K562 (cell line): ENCODE data around the gene MICU1.
A peak's percentile ranks its signal among the peaks of the same experiment; 100 is the strongest.

Experiments
- CC2D1A ChIP-seq: fragments of 450-650 bp; IDR thresholded peaks from 2 replicates; pipeline ENCODE4 v1.6.1; 2017; ENCODE audit warnings: mild to moderate bottlenecking
- EGR1 ChIP-seq: fragments of 450-650 bp; conservative IDR thresholded peaks from 2 replicates; pipeline ENCODE4 v1.6.1; 2017; ENCODE audit warnings: mild to moderate bottlenecking
- EP300 ChIP-seq: IDR thresholded peaks from 2 replicates; pipeline ENCODE4 v1.6.1; 2012; ENCODE audit warnings: low read length, improper control_type of control experiment
- FOS ChIP-seq: IDR thresholded peaks from 3 replicates; pipeline ENCODE4 v1.6.1; 2011; ENCODE audit not compliant: insufficient read length; ENCODE audit errors: extremely low read depth
- KLF10 ChIP-seq: fragments of 250-450 bp; sonication (Bioruptor Pico); IDR thresholded peaks from 2 replicates; pipeline ENCODE4 v1.6.1; 2021; ENCODE audit warnings: matching md5 sums
- NCOA2 ChIP-seq, 2 experiments: fragments of 450-650 bp; IDR thresholded peaks; 2 replicates each; pipeline ENCODE4 v1.6.1; 2018; ENCODE audit warnings: mild to moderate bottlenecking in 2 of 2, moderate library complexity in 1 of 2; ENCODE audit not compliant: partially characterized antibody in 2 of 2
- NR1H2 ChIP-seq: sonication (generic); formaldehyde crosslinking; IDR thresholded peaks from 2 replicates; pipeline ENCODE4 v1.4.0; 2020; ENCODE audit warnings: mild to moderate bottlenecking, missing genetic modification reagents
- ZNF354B ChIP-seq: fragments of 250-450 bp; sonication (Bioruptor Pico); IDR thresholded peaks from 2 replicates; pipeline ENCODE4 v1.4.0; 2020
- TF ChIP-seq, protein P1 (sequence below): fragments of 450-650 bp; IDR thresholded peaks from 2 replicates; pipeline ENCODE4 v1.6.1; 2016; ENCODE audit warnings: low read depth, mild to moderate bottlenecking, moderate library complexity
- TF ChIP-seq, protein P2 (sequence below), 3 experiments: IDR thresholded peaks in 2 of 3; conservative IDR thresholded peaks in 1 of 3; 2 replicates each; pipeline ENCODE4 v1.5.1; 2011 to 2012; ENCODE audit warnings: low read length in 3 of 3, mild to moderate bottlenecking in 3 of 3, control low read depth in 2 of 3, improper control_type of control experiment in 1 of 3, inconsistent platforms in 1 of 3, low read depth in 1 of 3, mixed read lengths in 1 of 3, moderate library complexity in 1 of 3; ENCODE audit not compliant: insufficient read depth in 2 of 3
- TF ChIP-seq, protein P3 (sequence below): conservative IDR thresholded peaks from 2 replicates; pipeline ENCODE4 v1.6.1; 2011; ENCODE audit warnings: low read depth, mild to moderate bottlenecking, low read length; ENCODE audit not compliant: control insufficient read depth
- TF ChIP-seq, protein P4 (sequence below): sonication (generic); formaldehyde crosslinking; IDR thresholded peaks from 2 replicates; pipeline ENCODE4 v1.8.1; 2023; ENCODE audit warnings: mild to moderate bottlenecking, missing genetic modification reagents
- TF ChIP-seq, protein P5 (sequence below): sonication (generic); formaldehyde crosslinking; IDR thresholded peaks from 2 replicates; pipeline ENCODE4 v1.9.0; 2022; ENCODE audit warnings: mild to moderate bottlenecking, missing genetic modification reagents

DNA sequence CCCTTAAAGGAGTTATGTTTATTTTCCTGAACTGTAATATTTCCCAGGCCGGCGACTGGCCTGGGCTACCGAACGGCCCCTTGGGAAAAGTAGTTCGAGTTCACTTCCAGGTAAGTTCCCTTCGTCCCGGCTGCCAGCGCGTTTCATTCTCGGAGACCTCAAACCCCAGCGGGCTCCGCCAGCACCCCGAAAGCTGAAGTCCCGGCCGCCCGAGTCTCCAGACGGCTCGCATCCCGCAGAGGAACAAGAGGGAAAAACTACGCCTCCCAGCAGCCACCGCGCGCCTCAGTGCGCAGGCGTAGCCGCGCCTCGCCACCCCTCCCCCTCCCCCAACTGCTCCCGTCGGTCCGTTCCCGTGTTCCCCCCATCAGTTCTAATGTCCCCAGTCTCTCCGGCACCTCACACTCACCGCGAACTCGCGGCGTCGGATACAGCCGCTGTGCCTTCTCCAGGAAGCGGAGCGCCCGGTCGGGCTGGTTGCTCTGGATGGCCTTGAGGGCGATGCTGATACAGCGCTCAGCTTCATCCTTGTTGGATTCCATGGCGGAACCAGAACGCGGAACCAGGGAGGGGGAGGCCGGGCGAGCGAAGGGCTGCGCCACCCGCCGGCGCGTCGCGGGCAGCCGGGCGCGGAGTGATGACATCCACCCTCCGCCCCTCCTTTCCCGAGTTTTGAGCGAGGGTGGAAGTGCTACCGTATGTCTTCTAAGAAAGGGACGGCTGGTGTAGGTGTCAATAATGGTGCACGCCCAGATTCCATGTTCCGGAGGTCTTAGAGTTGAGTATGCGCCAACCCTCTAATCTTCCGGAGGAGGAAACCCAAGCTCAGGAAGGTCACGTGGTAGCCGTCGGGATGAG lies 271.3 kb downstream of the MICU1 start, which contains the start of gene DNAJB12:
- TF ChIP-seq, protein P1, sequence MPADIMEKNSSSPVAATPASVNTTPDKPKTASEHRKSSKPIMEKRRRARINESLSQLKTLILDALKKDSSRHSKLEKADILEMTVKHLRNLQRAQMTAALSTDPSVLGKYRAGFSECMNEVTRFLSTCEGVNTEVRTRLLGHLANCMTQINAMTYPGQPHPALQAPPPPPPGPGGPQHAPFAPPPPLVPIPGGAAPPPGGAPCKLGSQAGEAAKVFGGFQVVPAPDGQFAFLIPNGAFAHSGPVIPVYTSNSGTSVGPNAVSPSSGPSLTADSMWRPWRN = no peak
- TF ChIP-seq EP300 (peak; percentile 62), NR1H2 (no peak), KLF10 (no peak), CC2D1A (peak; percentile 60; the same call in 1 of the 2 replicates), FOS (no peak), EGR1 (peak; percentile 81), NCOA2 (IDR thresholded peaks at IDR 0.05; ENCODE audit: partially characterized antibody in 2 of 2) (no peak), ZNF354B (CRISPR knock-in tag) (no peak)
- TF ChIP-seq, protein P2, sequence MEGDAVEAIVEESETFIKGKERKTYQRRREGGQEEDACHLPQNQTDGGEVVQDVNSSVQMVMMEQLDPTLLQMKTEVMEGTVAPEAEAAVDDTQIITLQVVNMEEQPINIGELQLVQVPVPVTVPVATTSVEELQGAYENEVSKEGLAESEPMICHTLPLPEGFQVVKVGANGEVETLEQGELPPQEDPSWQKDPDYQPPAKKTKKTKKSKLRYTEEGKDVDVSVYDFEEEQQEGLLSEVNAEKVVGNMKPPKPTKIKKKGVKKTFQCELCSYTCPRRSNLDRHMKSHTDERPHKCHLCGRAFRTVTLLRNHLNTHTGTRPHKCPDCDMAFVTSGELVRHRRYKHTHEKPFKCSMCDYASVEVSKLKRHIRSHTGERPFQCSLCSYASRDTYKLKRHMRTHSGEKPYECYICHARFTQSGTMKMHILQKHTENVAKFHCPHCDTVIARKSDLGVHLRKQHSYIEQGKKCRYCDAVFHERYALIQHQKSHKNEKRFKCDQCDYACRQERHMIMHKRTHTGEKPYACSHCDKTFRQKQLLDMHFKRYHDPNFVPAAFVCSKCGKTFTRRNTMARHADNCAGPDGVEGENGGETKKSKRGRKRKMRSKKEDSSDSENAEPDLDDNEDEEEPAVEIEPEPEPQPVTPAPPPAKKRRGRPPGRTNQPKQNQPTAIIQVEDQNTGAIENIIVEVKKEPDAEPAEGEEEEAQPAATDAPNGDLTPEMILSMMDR (IDR thresholded peaks at IDR 0.05 in 2 of 3, conservative IDR thresholded peaks at IDR 0.05 in 1 of 3; ENCODE audit: insufficient read depth in 2 of 3, low read depth in 1 of 3, low read length in 3 of 3) = peak in 1 of 3 experiments; percentile 30; a peak in 2 of 6 replicates
- TF ChIP-seq, protein P3, sequence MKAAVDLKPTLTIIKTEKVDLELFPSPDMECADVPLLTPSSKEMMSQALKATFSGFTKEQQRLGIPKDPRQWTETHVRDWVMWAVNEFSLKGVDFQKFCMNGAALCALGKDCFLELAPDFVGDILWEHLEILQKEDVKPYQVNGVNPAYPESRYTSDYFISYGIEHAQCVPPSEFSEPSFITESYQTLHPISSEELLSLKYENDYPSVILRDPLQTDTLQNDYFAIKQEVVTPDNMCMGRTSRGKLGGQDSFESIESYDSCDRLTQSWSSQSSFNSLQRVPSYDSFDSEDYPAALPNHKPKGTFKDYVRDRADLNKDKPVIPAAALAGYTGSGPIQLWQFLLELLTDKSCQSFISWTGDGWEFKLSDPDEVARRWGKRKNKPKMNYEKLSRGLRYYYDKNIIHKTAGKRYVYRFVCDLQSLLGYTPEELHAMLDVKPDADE = peak; percentile 59; the same call in 1 of the 2 replicates
- TF ChIP-seq, protein P4, sequence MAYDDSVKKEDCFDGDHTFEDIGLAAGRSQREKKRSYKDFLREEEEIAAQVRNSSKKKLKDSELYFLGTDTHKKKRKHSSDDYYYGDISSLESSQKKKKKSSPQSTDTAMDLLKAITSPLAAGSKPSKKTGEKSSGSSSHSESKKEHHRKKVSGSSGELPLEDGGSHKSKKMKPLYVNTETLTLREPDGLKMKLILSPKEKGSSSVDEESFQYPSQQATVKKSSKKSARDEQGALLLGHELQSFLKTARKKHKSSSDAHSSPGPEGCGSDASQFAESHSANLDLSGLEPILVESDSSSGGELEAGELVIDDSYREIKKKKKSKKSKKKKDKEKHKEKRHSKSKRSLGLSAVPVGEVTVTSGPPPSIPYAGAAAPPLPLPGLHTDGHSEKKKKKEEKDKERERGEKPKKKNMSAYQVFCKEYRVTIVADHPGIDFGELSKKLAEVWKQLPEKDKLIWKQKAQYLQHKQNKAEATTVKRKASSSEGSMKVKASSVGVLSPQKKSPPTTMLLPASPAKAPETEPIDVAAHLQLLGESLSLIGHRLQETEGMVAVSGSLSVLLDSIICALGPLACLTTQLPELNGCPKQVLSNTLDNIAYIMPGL = no peak; the same call in 1 of the 2 replicates
- TF ChIP-seq, protein P5, sequence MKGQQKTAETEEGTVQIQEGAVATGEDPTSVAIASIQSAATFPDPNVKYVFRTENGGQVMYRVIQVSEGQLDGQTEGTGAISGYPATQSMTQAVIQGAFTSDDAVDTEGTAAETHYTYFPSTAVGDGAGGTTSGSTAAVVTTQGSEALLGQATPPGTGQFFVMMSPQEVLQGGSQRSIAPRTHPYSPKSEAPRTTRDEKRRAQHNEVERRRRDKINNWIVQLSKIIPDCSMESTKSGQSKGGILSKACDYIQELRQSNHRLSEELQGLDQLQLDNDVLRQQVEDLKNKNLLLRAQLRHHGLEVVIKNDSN = peak; percentile 87
